GM18520 (cell line): ENCODE results near the gene ACTN1.

Source experiments
- ATAC-seq: cut with Tn5 transposase; IDR thresholded peaks from one replicate; pipeline ENCODE4 v1.9.1; 2021; ENCODE audit not compliant: unreplicated experiment

The ACTN1 gene

DNA sequence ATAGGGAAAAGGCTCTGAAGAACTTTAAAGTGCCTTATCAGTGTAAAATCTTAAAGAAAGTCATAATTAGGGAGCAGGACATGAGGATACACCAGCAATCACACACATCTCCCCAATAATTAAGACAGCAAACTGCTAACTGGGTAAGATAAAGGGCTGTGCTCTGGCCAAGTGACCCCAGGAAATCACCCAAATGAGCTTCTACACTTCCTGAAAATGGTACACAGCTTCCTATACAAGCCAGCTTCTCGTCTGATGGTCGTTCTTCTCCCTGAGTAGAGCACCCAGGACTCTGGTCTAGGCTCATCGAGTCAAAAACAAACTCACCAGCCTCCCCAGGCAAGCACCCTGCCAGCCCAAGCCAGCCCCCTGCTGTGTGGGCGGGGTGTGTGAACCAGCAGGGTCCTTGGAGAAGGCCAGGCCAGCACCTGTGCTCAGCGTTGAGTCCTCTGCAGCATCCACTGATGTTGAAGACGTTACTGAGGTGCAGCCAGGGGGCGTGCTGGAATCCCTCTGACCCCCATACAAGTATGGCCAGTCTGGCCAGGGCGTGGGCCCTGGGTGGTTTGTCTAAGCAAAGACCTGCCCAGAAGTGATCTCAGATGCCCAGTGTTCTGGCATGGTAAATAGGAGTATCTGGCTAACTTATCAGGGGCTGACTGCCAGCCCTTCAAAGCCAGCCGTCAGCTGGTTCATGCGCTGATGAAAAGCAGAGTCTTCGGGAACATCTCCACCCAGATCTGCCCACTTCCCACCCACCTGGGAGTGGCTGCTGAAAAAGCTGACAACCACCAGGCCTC lies 41.4 kb downstream of the ACTN1 start:
- ATAC-seq, result no peak

DNA sequence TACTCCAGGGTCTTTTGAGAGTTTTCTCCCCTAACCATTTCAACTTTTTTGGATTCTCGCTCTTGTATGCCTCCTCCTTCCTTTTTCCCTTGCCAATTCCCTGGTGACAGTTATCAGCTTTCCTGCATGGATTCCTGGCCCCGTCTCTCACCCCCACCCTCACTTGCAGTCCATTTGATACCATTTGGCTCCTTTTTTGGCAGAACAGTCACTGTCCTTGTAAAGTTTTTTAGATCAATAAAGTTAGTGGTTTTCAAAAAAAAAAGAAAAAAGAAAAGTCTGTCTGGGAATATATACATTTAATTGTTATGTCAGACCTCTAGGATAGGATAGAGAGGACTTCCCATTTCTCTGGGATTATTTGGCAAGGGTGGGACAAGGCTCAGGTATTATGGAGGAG lies 42.1 kb downstream of the ACTN1 start:
- ATAC-seq, result no peak

DNA sequence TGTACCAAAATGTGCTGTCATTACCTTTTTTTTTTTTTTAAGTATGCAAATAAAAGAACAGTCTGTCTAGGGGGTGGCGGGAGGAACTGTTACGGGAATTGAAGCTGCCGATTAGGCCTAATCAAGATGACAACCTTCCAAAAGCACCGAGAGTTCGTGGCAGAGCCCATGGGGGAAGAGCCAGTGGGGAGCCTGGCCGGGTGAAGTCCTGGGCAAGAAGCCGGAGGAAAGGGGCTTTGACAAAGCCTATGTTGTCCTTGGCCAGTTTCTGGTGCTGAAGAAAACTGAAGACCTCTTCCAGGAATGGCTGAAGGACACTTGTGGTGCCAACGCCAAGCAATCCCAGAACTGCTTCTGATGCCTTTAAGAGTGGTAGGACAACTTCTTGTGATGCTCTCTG lies 42.6 kb downstream of the ACTN1 start:
- ATAC-seq, result no peak

DNA sequence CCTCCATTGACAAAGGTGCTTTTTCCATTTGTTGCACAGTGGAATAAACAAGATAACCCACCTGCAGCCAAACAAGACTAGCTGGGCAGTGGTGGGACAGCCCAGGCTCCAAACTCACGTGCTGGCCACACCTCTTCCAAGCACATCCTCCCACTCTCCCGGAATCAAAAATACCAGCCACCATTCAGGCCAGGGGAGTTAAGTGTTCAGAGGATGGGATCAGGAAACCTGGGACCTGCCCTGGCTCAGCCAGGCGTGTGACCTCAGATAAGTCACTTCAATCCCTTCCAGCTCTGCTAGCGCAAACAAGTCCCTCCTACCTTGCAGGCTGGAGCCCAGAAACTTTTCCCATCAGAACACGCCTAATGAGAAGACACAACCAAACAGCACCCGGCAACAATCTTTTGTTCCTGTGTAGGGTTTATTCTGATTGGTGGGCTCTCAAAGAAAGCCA lies 43.3 kb downstream of the ACTN1 start:
- no peak for ATAC-seq

DNA sequence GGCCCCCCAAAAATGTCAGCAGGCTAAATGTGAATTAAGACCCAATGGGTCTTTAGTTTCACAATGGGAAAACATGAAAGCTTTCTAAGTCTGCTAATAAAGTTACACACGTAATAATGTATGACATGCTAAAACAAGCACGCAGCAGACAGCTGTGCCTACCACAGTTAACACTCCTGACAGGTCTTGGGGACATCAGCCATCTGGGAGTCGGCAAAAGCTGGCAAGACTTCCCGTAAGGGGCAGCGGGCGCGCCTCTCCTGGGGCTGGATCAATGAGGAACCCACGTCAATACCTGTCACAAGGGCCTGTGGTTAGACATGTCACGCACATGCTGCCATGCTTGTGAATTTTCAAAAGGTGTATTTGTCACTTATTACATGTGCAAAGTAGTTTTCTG lies 45.0 kb downstream of the ACTN1 start:
- ATAC-seq, result no peak

DNA sequence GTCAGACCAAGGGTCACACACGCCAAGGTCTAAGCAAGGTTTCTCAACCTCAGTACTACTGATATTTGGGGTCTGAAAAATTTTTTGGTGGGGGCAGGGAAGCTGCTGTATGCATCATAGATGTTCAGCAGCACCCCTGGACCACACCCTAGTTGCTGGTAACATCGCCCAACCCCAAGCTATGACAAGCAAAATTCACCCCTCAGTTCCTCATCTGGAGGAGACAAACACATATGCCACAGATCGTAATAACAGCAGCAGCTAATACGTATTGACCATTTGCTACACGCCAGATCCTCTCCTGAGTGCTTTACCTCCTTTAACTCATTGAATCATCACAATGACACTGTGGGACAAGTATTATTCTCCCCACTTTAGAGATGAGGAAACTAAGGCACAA lies 46.4 kb downstream of the ACTN1 start:
- ATAC-seq, result no peak

DNA sequence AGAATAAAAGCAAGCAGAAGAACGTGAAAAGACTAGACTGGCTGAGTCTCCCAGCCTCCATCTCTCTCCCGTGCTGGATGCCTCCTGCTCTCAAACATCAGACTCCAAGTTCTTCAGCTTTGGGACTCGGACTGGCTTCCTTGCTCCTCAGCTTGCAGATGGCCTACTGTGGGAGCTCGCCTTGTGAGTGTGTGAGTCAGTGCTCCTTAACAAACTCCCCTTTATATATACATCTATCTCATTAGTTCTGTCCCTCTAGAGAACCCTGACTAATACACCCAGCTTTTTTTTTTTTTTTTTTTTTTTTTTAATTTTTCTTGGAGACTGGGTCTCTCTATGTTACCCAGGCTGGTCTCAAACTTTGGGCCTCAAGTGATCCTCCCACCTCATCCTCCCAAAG lies 46.9 kb downstream of the ACTN1 start:
- ATAC-seq, result no peak

DNA sequence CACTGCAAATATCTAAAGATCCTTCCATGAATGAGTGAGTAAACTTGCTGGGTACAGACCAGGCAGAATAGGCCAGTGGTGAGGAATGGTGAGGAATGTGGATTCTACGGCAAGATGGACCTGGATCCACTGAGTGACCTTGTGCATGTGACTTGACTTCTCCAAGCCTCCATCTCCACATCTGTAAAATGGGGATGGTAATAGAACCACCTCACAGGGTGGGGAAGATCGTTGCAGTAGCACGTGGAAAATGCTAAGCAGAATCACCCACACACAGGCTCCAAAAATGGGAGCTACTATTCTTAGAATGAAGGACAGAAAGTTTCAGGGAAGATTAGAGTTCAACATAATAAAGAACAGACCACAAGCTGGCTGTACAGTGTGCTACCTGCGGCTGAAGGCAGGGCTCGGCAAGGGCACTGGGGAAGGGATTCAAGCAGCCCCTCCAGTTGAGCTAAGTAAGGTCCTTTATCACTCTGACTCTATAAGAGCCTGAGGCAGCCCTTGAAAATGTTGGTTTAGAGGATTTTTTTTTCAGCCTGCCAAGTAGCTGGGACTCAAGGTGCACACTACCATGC lies 47.5 kb downstream of the ACTN1 start:
- ATAC-seq, result no peak

DNA sequence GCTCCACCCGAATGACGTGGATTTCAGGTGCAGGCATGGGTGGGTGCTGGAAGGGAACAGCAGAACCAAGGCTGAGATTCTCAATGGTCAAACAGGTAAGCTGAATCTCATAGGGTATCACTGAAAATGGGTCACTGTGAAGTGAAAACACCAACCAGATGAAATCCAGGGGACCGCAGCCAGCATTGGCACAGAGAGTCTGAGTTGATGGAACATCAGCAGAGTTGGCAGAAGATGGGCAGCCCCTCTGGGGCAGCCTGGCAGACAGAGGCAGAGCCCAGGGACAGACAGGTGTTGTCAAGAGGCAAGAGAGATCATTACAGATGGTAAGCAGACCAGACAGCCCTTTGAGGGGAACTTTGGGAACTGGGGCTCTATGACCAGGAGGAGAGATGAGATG lies 48.0 kb downstream of the ACTN1 start:
- ATAC-seq, result no peak

DNA sequence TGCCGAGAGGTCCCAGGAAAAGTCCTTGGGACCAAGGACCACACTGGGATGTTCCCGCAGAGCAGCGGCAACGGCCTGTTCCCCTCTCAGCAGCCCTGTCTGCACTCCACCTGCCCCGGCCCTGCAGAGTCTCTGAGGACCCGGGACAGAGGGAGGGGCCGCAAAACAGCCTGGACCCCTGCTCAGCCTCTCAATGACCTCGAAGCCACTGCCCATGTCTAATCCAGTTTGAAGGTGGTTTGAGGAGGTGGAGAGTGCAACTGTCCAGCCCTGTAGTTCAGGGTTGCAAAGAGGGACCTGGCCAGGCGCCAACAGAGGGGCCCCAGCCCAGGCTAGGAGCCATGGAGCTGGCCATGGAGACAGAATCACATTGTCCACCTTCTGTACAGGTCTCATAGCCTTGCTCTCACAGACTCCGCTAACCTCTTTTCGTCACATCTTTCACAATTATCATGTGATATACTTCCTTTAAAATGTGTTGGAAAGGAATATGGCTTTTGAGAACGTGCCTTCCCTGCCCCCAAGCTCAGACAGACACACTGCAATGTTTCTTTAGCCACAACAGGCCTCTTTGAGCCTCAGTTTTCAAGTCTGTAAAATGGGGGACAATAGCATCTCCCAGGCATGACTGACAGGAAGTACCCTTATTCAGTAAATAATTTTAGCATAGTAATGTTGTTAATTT lies 49.3 kb downstream of the ACTN1 start:
- no peak for ATAC-seq

DNA sequence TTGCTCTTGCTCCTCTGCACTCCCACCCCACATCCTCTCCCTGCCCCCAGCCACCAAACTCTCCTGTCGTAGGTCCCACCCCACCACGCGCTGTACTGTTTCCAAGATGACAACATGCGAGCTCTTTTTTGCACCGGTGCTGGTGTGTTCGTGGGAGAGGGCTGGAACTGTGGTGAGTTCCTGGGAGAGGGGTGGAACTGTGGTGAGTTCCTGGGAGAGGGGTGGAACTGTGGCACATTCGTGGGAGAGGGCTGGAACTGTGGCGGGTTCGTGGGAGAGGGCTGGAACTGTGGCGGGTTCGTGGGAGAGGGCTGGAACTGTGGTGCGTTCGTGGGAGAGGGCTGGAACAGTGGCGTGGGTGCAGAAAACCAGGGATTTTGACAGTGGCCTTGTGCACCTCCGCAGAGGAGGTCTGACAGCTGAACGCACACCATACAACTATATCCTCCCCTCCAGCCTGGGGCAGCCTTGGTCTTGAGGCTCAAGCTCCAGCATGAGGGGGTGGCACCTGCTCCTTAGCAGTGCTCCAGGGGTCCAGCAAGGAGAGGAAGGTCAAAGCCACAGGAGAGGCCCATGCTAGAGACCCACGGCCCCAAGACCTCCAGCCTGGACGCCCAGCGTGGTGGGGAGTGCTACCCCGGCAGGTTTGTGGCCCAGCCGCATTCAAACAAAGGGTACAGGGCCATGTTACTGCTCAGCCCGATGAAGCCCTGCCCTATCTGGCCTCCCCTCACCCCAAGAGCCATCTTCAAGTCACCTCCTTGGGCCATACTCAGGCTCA lies 50.1 kb downstream of the ACTN1 start:
- no peak for ATAC-seq

DNA sequence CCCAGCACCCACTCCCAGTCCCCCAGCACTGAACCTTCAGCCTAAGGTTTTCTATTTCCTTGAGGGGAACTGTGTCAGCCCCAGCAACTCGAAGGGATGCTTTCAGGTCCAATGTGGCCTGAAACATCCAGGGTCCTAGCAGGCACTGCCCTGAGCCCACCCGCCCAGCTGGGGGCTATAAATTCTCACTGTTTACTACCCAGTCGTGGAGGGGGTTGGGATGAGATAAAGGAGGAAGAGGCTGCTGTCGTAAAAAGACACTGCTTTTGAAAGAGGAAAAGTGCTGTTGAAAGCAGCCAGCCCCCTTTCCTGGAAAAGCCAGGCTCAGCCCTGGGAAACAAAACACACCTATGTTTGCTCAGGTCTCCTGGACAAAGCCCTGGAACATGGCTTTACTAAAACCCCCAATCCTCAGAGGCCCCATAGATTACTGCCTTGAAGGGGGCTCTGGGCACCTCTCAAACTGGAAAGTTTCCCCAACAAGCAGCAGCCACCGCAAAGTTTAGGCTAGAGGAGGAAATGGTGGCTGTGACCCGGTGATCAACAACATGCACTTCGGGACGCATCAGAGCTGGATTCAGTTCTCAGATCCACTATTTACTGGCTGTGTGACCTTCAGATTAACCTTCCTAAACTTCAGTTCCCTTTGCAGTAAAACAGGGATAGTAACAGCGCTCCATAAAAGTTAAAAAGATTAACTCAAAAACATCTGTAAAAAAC lies 51.0 kb downstream of the ACTN1 start:
- no peak for ATAC-seq

DNA sequence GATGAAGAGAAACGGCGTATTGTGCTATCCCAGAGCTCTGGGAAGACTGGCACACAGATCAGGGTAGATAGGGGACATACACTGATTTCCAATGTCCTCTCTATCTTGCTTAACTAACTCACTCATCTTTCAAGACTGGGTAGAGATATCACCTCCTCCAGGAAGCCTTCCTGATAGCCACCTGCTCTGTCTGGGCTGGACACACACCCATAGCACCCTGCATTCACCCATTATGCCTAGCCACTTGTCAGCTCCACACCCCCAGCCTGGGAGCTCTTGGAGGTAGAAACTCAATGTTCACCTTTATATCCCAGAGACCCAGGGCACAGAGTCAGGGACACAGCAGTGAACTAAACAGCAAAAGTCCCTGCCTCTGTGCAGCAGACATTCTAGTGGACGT lies 52.0 kb downstream of the ACTN1 start:
- ATAC-seq, result no peak

DNA sequence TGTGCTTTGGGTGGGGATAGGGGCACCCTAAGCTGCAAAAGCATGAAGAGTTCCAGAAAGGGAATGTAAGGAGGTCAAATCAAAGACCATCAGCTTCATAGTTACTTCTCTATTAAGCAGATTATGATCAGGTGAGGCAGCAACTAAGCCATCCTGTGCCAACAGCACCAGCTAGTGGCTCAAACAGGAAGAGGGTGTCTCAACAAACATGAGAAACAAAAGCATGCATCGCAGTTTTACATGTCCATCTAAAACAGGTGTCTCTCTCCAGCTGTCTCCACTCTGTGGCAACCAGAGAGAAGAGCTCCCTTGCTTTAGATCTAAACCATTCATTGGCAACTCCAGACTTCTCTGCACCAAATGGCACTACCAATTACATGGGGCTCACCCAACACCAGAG lies 52.9 kb downstream of the ACTN1 start:
- no peak for ATAC-seq

DNA sequence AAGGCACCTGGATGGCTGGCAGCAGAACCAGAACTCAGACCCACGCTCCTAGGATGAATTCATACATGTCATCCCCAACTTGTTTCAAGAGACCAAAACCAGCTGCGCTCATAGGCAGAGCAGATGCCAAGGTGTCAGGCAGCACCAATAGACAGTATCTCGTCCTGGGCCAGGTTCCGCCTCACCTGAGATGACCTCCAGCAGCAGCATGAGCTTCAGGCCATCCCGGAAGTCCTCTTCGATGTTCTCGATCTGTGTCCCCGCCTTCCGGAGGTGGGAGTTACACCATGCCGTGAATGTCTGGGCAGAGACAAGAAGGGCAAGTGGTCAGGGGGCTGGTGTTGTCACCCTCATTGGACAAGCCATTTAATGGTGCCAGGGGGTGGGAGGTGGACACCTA lies 53.7 kb downstream of the ACTN1 start:
- no peak for ATAC-seq

DNA sequence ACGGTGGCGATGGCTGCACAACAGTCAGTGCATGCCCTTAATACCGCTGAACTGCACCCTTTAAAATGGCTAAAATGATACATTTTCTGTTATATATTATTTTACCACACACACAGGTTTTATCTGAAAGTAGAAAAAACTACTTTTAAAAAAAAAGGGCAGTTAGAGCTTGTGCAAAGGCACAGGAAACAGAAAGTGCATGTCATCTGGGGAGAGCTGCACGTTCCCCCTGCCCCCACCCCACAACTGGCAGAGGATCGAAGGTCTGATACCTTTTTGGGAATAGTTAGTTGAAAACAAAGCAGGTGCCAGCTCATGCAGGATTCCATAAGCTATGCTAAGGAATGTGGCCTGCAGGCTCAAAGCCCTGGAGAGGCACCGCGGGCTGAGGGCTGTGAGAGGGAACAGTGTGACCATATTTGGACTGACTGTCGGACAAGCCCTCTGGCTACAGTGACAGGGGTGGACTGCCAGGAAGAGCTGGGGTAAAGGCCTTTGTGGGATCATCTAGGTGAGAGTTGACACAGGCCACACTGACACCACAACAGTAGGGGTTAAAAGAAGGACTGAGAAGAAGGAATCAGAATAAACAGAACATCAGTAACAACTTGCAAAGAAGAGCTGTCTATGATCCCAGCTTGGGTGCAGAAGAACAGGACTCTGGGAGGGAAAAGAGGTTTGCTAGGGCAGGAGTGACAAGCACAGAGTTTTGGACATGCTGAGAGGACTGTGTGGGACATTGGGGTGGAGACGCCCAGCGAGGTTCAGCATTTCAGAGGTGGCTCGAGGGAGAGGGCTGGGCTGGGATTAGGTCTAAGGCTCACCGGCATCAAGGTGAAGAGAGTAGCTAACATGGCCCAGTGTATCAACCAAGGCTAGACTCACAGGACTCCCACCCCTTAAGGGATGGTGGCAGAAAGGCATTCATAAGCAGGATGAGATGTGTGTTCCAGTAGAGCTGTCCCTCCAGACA lies 54.6 kb downstream of the ACTN1 start:
- ATAC-seq, result no peak

DNA sequence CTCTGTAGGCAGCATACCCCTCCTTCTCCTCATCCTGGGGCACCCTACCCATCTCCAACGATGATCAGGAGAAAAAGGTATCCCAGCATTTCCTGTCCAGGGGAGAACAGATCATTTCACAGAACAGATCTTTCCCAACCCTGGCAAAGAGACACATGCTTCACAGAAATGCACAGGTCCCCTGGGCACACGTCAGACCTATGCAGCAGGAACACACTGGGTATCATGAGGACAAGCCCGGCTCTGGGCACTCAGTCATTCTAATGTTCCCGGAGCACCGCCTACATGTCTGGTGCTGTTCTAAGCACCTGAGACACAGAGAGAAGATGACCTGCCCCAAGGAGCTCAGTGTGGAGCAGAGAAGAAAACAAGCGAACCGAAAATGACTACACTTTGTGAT lies 56.2 kb downstream of the ACTN1 start:
- ATAC-seq, result no peak

DNA sequence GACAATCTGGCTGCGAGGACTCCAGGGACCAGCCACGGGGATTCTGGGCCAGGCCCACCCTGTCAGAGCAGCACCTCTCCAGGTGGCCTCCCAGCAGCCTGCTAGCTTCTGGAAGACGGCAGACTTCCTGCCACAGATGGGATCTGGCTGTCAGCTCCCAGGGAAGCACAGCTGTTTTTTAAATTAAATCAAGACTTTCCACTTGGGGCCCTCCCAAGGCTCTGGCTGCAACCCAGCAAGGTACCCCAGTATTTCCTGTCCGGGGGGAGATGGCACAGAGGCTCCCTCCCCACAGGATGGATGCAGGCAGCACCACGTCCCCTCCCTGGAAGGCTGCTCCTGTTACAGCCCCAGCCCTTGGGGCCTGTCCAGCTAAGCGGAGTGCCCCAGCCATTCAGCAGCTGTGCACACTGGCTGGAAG lies 56.9 kb downstream of the ACTN1 start:
- no peak for ATAC-seq

DNA sequence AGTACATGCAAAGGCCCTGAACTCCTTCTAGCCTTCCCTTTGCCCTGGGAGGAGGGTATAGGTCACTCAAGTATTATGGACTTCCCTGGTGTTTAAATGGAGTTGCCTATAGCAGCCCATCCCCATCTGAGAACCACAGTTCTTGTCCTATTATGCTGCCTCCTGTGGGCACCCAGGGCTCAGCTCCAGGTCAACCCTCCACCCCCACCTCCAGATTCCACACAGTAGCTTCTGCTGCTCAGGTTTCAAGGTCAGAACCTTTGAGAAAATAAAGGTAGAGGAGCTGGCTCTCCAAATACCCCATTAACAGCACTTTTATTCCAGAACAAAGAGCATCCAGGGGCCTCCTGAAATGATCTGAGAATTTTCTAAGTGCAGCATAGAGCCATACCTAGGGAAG lies 57.4 kb downstream of the ACTN1 start:
- ATAC-seq, result no peak

DNA sequence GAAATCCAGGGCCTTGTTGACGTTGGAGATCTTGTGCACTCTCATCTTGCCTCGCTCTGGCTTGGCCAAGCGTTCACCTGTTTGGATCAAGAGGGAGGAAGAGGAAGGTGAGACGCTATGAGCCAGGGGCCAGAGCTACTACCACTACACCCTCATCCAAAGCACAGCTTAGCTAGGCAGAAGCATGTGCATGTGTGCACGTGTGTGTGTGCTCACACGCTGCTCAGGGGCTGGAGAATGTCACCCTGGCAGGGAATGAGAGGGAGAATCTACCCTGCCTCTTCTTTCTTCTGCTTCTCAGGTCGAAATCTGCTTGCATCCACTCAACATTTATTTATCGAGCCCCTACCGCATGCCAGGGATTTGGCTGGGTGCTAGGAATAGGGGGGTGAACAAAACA lies 58.1 kb downstream of the ACTN1 start:
- ATAC-seq, result no peak
